Fibroblast of lung (primary cell): ENCODE data around the gene CORIN.

Source experiments
- CTCF ChIP-seq, 2 donors: IDR thresholded peaks in 1 of 2; conservative IDR thresholded peaks in 1 of 2; 1 replicate in 1 of 2; 2 replicates in 1 of 2; pipeline ENCODE4 v1.5.1; 2011 to 2012; ENCODE audit warnings: low read length in 2 of 2, control low read depth in 1 of 2, inconsistent platforms in 1 of 2, low read depth in 1 of 2, mild to moderate bottlenecking in 1 of 2
- EZH2 ChIP-seq: IDR thresholded peaks from 2 replicates; pipeline ENCODE4 v1.5.1; 2012; ENCODE audit warnings: low read length, control low read depth, mild to moderate bottlenecking; ENCODE audit errors: missing control alignments

- TF ChIP-seq CTCF (conservative IDR thresholded peaks at IDR 0.05 in 1 of 2, IDR thresholded peaks at IDR 0.05 in 1 of 2; ENCODE audit: low read depth in 1 of 2, low read length in 2 of 2) (no peak), EZH2 (no peak)
Observed at GRCh38 chr4:47721892-47722575, 115.8 kb downstream of the CORIN start.
